DOHH2 (cell line): Measurements from ENCODE around the gene DNAH3.

Experiments
- H3F3A ChIP-seq: fragments of 200-600 bp; sonication (generic), shearing (Covaris generic); 2 replicates; pipeline ENCODE4 v1.6.0; 2016; ENCODE audit warnings: antibody characterized with exemption, mild to moderate bottlenecking; ENCODE audit not compliant: control insufficient read depth, insufficient read depth
- H3K27ac ChIP-seq: fragments of 200-600 bp; sonication (generic); 2 replicates; pipeline ENCODE4 v1.5.1; 2014; ENCODE audit warnings: low read depth, mild to moderate bottlenecking, low read length, moderate library complexity
- H3K27me3 ChIP-seq: fragments of 200-600 bp; sonication (generic); 2 replicates; pipeline ENCODE4 v1.6.1; 2014; ENCODE audit warnings: mild to moderate bottlenecking, low read length, mixed read lengths; ENCODE audit not compliant: control insufficient read depth
- H3K36me3 ChIP-seq: fragments of 200-600 bp; sonication (generic); 2 replicates; pipeline ENCODE4 v1.6.1; 2014; ENCODE audit warnings: mild to moderate bottlenecking, low read length, moderate library complexity, mixed read lengths; ENCODE audit not compliant: control insufficient read depth
- H3K4me1 ChIP-seq: fragments of 200-600 bp; sonication (generic); 2 replicates; pipeline ENCODE4 v1.6.1; 2014; ENCODE audit warnings: mild to moderate bottlenecking, low read length, mixed read lengths; ENCODE audit not compliant: control insufficient read depth
- H3K4me2 ChIP-seq: fragments of 200-600 bp; sonication (generic); 2 replicates; pipeline ENCODE4 v1.6.0; 2014; ENCODE audit warnings: mild to moderate bottlenecking, low read length, moderate library complexity
- H3K4me3 ChIP-seq: fragments of 200-600 bp; sonication (generic); 2 replicates; pipeline ENCODE4 v1.5.1; 2014; ENCODE audit warnings: mild to moderate bottlenecking, low read length, mixed read lengths
- H3K79me2 ChIP-seq: fragments of 200-600 bp; sonication (generic); 2 replicates; pipeline ENCODE4 v1.6.1; 2014; ENCODE audit warnings: mild to moderate bottlenecking, low read length, mixed read lengths; ENCODE audit not compliant: control insufficient read depth
- H3K9me2 ChIP-seq: fragments of 200-600 bp; sonication (generic); replicated peaks from 2 replicates; pipeline ENCODE4 v1.6.1; 2014; ENCODE audit warnings: mild to moderate bottlenecking, low read length, mixed read lengths; ENCODE audit not compliant: control insufficient read depth
- H3K9me3 ChIP-seq: fragments of 200-600 bp; sonication (generic); 2 replicates; pipeline ENCODE4 v1.6.1; 2014; ENCODE audit warnings: antibody characterized with exemption, low read length, mixed read lengths; ENCODE audit not compliant: control insufficient read depth, insufficient read depth
- H4K20me1 ChIP-seq: fragments of 200-600 bp; sonication (generic); 2 replicates; pipeline ENCODE4 v1.6.0; 2014; ENCODE audit warnings: low read depth, mild to moderate bottlenecking, antibody characterized with exemption, low read length, moderate library complexity; ENCODE audit not compliant: control insufficient read depth, insufficient read depth
- CTCF ChIP-seq: fragments of 200-600 bp; sonication (generic); IDR thresholded peaks from one replicate; pipeline ENCODE4 v1.5.1; 2014; ENCODE audit warnings: antibody characterized with exemption, mild to moderate bottlenecking, low read depth, low read length; ENCODE audit not compliant: poor library complexity, severe bottlenecking
- EZH2phosphoT487 ChIP-seq: fragments of 200-600 bp; sonication (generic); IDR thresholded peaks from 2 replicates; pipeline ENCODE4 v1.6.1; 2017; ENCODE audit warnings: borderline replicate concordance, mild to moderate bottlenecking, antibody characterized with exemption, low read length, moderate library complexity, mixed read lengths

The DNAH3 gene

DNA sequence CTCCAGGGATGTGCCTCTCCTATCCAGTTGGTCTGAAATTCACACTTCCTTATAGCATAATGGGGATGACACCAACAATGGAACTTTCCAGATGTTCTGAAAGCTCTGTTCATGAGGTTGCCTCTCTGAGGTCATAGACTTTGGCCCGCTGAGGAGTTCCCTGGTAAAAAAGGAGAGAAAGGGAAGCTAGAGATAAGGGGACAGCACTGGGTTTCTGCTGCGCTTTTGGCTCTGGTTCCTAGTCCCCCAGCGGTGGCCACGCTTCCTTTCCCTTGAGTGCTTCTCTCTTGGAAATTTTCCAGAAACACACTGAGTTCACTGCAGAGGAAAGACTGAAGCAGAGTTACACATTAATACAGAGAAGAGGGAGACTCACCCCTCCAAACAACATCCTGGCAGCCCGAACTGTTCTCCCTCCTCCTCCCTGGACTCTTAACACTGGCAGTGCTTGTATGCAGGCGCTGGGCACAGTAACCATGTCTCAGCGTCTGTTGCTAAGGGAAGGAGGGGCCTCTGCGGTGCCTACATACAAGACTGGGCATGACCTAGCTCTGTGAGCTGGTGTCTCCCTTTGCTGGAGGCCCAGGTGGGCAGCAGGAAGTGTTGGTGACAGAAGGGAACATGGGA lies at the start of gene DNAH3:
Gene DNAH3 (minus strand): TSS at position 472 of the 627 bp plus-strand sequence. CDS start 527 bp downstream, outside the sequence.
- H3K27me3 ChIP-seq, result peaks cover 14% of the 10 kb centered on the region
- no peaks in the 10 kb centered on the region for H3K9me2 ChIP-seq
- H4K20me1 ChIP-seq, result no peaks in the 10 kb centered on the region
- H3K36me3 ChIP-seq, result no peaks in the 10 kb centered on the region
- no peaks in the 10 kb centered on the region for H3F3A ChIP-seq
- no peak within 1 kb of the TSS for H3K27ac ChIP-seq
- no peaks in the 10 kb centered on the region for H3K9me3 ChIP-seq
- H3K4me1 ChIP-seq, result no peaks in the 10 kb centered on the region
- no peak within 1 kb of the TSS for H3K4me3 ChIP-seq
- no peaks in the 10 kb centered on the region for H3K79me2 ChIP-seq
- H3K4me2 ChIP-seq, result no peak within 1 kb of the TSS
- TF ChIP-seq CTCF (no peak), EZH2phosphoT487 (no peak)

- Histone ChIP-seq H3K4me2 (no peak overlapping the region), H3K27me3 (peaks cover 60% of the 10 kb centered on the region), H3K79me2 (no peaks in the 10 kb centered on the region), H3F3A (no peaks in the 10 kb centered on the region), H3K27ac (no peak overlapping the region), H3K4me1 (no peaks in the 10 kb centered on the region), H3K4me3 (no peak overlapping the region), H3K36me3 (no peaks in the 10 kb centered on the region), H3K9me2 (no peaks in the 10 kb centered on the region), H4K20me1 (no peaks in the 10 kb centered on the region), H3K9me3 (no peaks in the 10 kb centered on the region)
- TF ChIP-seq EZH2phosphoT487 (no peak), CTCF (no peak)
These were observed 49.1 kb upstream of the DNAH3 start for GRCh38 chr16:21199607-21200218.

GRCh38 chr16:21197621-21198020 lies 47.0 kb upstream of the DNAH3 start:
- Histone ChIP-seq H3K27ac (no peak overlapping the region), H3K9me3 (no peaks in the 10 kb centered on the region), H4K20me1 (no peaks in the 10 kb centered on the region), H3K4me3 (no peak overlapping the region), H3K36me3 (no peaks in the 10 kb centered on the region), H3K27me3 (peaks cover 53% of the 10 kb centered on the region), H3F3A (no peaks in the 10 kb centered on the region), H3K9me2 (no peaks in the 10 kb centered on the region), H3K79me2 (no peaks in the 10 kb centered on the region), H3K4me2 (no peak overlapping the region), H3K4me1 (no peaks in the 10 kb centered on the region)
- TF ChIP-seq CTCF (no peak), EZH2phosphoT487 (no peak)
